Mammary epithelial cell (primary cell): ENCODE data around the gene DOK7.

Experiments
- EZH2 ChIP-seq: IDR thresholded peaks from 2 replicates; pipeline ENCODE4 v1.6.1; 2012; ENCODE audit warnings: low read length, inconsistent platforms, borderline replicate concordance
- TF ChIP-seq, protein P1 (sequence below), 2 donors: IDR thresholded peaks in 1 of 2; conservative IDR thresholded peaks in 1 of 2; 2 replicates each; pipeline ENCODE4 v1.5.1; 2011 to 2012; ENCODE audit warnings: inconsistent platforms in 2 of 2, low read length in 2 of 2, mild to moderate bottlenecking in 2 of 2, control low read depth in 1 of 2, low read depth in 1 of 2; ENCODE audit not compliant: insufficient read depth in 1 of 2; ENCODE audit errors: extremely low read depth in 1 of 2

DNA sequence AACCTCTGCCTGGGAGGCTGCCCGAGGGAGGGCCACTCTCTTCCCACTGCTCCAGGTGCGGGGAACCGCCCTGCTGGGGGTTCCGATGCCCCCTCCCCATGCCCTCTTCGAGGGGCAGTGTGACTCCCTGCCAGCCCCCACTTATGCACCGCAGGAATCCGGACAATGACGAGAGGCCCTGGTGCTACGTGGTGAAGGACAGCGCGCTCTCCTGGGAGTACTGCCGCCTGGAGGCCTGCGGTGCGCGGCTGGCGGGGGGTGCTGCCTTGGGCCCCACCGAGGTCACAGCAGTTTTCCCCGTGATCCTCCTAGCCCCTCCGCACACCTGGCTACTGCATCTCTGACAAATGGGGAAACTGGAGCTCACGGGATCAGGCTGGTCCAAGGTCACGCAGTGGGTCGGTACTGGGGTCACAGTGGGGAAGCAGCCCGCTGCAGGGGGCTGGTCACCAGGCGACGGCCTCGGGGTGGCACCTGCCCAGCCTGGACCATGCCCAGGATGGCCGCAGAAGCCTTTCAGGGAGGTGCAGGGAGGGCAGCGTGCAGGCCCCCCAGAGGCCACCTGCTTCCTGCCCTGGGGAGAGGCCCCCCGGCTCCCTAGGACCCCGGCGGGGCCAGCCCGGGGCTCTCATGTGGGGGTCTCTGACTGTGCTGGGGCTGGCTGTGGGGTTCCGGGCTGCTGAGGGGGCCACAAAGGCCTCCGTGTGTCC is 17.8 kb upstream of the DOK7 start:
- TF ChIP-seq, protein P1, sequence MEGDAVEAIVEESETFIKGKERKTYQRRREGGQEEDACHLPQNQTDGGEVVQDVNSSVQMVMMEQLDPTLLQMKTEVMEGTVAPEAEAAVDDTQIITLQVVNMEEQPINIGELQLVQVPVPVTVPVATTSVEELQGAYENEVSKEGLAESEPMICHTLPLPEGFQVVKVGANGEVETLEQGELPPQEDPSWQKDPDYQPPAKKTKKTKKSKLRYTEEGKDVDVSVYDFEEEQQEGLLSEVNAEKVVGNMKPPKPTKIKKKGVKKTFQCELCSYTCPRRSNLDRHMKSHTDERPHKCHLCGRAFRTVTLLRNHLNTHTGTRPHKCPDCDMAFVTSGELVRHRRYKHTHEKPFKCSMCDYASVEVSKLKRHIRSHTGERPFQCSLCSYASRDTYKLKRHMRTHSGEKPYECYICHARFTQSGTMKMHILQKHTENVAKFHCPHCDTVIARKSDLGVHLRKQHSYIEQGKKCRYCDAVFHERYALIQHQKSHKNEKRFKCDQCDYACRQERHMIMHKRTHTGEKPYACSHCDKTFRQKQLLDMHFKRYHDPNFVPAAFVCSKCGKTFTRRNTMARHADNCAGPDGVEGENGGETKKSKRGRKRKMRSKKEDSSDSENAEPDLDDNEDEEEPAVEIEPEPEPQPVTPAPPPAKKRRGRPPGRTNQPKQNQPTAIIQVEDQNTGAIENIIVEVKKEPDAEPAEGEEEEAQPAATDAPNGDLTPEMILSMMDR (conservative IDR thresholded peaks at IDR 0.05 in 1 of 2, IDR thresholded peaks at IDR 0.05 in 1 of 2; ENCODE audit: extremely low read depth in 1 of 2, insufficient read depth in 1 of 2, low read depth in 1 of 2, low read length in 2 of 2): no peak
- TF ChIP-seq EZH2: no peak
